Peyer's patch (tissue), 4 donors: ENCODE data around the gene CRB2. TPM values are rescaled to one million over a fixed set of nuclear protein-coding genes. Genes with fewer than 3 reads are reported as not detected.

Source experiments
- DNase-seq, 3 donors: peaks; one replicate each; pipeline ENCODE4 v3.0.0-alpha.2; 2017 to 2019
- H3K27ac ChIP-seq, 4 donors: fragments of 200-600 bp; sonication (generic); one replicate each; pipeline ENCODE4 v1.5.1; 2016 to 2019
- H3K27me3 ChIP-seq, 2 donors: fragments of 200-600 bp; sonication (generic); one replicate each; pipeline ENCODE4 v1.5.1; 2019
- H3K36me3 ChIP-seq, 3 donors: fragments of 200-600 bp; sonication (generic); one replicate each; pipeline ENCODE4 v1.5.1; 2016 to 2019
- H3K4me1 ChIP-seq, 4 donors: fragments of 200-600 bp; sonication (generic); one replicate each; pipeline ENCODE4 v1.5.1; 2016 to 2019
- H3K4me3 ChIP-seq, 4 donors: fragments of 200-600 bp; sonication (generic); 1 replicate in 3 of 4; 2 replicates in 1 of 4; pipeline ENCODE4 v1.5.1; 2016 to 2019; ENCODE audit warnings: mild to moderate bottlenecking in 1 of 4
- H3K9me3 ChIP-seq, 4 donors: fragments of 200-600 bp; sonication (generic); one replicate each; pipeline ENCODE4 v1.5.1; 2016 to 2019; ENCODE audit warnings: mild to moderate bottlenecking in 1 of 4
- CTCF ChIP-seq, 6 experiments: fragments of 450-650 bp in 4 of 6; fragments of 200-600 bp in 2 of 6; sonication (generic) in 1 of 6; IDR thresholded peaks; one replicate each; pipeline ENCODE4 v1.5.1; 2017 to 2019; ENCODE audit warnings: antibody characterized with exemption in 6 of 6, mild to moderate bottlenecking in 3 of 6, moderate library complexity in 1 of 6
- POLR2A ChIP-seq, 2 donors: fragments of 450-650 bp; IDR thresholded peaks; one replicate each; pipeline ENCODE4 v1.5.1; 2017; ENCODE audit warnings: antibody characterized with exemption in 2 of 2, mild to moderate bottlenecking in 2 of 2, moderate library complexity in 2 of 2
- total RNA-seq, 4 donors: library from RNA; depleted of rRNA; stranded (reverse); fragments of >200 nt; gene quantifications; one replicate each; pipeline ENCODE4 v1.1.0, GENCODE V29; 2016

Gene CRB2
- total RNA-seq: under 1 TPM in 3 of 4 donors, not detected in 1; 0.27 to 0.85 (median 0.83) TPM

GRCh38 chr9:123355761-123356431 is at the start of gene CRB2:
Gene CRB2, plus strand, starts transcription at chr9:123356197. Its CDS starts 64 bp downstream, at chr9:123356261.
- no peaks in the 10 kb centered on the region for H3K36me3 ChIP-seq
- H3K9me3 ChIP-seq: no peaks in the 10 kb centered on the region
- no peak within 1 kb of the TSS for H3K27ac ChIP-seq
- no peak within 1 kb of the TSS for H3K4me3 ChIP-seq
- H3K4me1 ChIP-seq: peaks cover 0 to 22% (median 2%) of the 10 kb centered on the region in 4 donors
- no peak for DNase-seq
- no peaks in the 10 kb centered on the region for H3K27me3 ChIP-seq
- TF ChIP-seq CTCF (IDR thresholded peaks at IDR 0.05): no peak

- no peaks in the 10 kb centered on the region for H3K36me3 ChIP-seq
- H3K27ac ChIP-seq: no peak overlapping the region
- no peak overlapping the region for H3K4me3 ChIP-seq
- no peaks in the 10 kb centered on the region for H3K9me3 ChIP-seq
- H3K4me1 ChIP-seq: no peaks in the 10 kb centered on the region
- DNase-seq: no peak
- no peak for TF ChIP-seq CTCF (IDR thresholded peaks at IDR 0.05)
- no peak for TF ChIP-seq POLR2A (IDR thresholded peaks at IDR 0.05)
- H3K27me3 ChIP-seq: no peaks in the 10 kb centered on the region
Measured at GRCh38 chr9:123309611-123310010, 46.4 kb upstream of the CRB2 start.

- DNase-seq: no peak
- no peaks in the 10 kb centered on the region for H3K36me3 ChIP-seq
- H3K4me3 ChIP-seq: no peak overlapping the region
- H3K9me3 ChIP-seq: no peaks in the 10 kb centered on the region
- H3K27me3 ChIP-seq: no peaks in the 10 kb centered on the region
- no peaks in the 10 kb centered on the region for H3K4me1 ChIP-seq
- H3K27ac ChIP-seq: no peak overlapping the region
- TF ChIP-seq CTCF (IDR thresholded peaks at IDR 0.05): no peak
- TF ChIP-seq POLR2A (IDR thresholded peaks at IDR 0.05): no peak
Measured at GRCh38 chr9:123310551-123311249, 45.3 kb upstream of the CRB2 start.

GRCh38 chr9:123311250-123311752 is 44.7 kb upstream of the CRB2 start:
- Histone ChIP-seq H3K9me3 (no peaks in the 10 kb centered on the region), H3K36me3 (no peaks in the 10 kb centered on the region), H3K27ac (no peak overlapping the region), H3K4me1 (no peaks in the 10 kb centered on the region), H3K27me3 (no peaks in the 10 kb centered on the region), H3K4me3 (no peak overlapping the region)
- DNase-seq: no peak
- TF ChIP-seq POLR2A (IDR thresholded peaks at IDR 0.05) (no peak), CTCF (IDR thresholded peaks at IDR 0.05) (no peak)

DNA sequence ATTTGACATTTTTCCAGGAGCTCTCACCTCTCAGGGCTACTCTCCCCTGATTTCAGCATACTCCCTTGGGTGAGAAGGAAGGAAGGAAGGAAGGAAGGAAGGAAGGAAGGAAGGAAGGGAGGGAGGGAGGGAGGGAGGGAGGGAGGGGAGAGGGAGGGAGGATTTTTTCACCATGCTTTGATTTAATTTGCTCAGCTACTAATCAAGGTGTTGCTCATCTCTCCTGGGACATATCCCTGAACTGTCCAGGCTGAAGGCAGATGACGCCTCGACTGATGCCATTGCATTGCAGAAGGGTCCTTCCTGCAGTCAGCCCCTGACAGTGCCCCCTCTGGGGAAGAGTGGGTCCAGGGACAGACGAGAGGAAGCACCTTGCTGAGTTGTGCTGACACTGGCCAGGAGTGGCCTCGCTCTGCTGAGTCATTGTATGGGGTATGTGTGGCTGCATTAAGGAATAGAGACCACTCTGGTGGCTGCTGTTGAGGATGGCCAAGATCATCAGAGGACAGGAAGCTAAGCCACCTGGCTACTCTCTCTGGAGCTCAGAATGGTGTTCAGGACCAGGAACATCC is 43.6 kb upstream of the CRB2 start:
- H3K27me3 ChIP-seq: no peaks in the 10 kb centered on the region
- TF ChIP-seq CTCF (IDR thresholded peaks at IDR 0.05) (no peak), POLR2A (IDR thresholded peaks at IDR 0.05) (no peak)
- no peak for DNase-seq

More for the DNA sequence above, 43.6 kb upstream of the CRB2 start:
- no peaks in the 10 kb centered on the region for H3K36me3 ChIP-seq
- H3K9me3 ChIP-seq: no peaks in the 10 kb centered on the region
- no peaks in the 10 kb centered on the region for H3K4me1 ChIP-seq
- H3K4me3 ChIP-seq: no peak overlapping the region
- no peak overlapping the region for H3K27ac ChIP-seq
